ENCODE measurements around the gene BPIFB6.

BPIFB6 gene, protein sequence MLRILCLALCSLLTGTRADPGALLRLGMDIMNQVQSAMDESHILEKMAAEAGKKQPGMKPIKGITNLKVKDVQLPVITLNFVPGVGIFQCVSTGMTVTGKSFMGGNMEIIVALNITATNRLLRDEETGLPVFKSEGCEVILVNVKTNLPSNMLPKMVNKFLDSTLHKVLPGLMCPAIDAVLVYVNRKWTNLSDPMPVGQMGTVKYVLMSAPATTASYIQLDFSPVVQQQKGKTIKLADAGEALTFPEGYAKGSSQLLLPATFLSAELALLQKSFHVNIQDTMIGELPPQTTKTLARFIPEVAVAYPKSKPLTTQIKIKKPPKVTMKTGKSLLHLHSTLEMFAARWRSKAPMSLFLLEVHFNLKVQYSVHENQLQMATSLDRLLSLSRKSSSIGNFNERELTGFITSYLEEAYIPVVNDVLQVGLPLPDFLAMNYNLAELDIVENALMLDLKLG

DNA sequence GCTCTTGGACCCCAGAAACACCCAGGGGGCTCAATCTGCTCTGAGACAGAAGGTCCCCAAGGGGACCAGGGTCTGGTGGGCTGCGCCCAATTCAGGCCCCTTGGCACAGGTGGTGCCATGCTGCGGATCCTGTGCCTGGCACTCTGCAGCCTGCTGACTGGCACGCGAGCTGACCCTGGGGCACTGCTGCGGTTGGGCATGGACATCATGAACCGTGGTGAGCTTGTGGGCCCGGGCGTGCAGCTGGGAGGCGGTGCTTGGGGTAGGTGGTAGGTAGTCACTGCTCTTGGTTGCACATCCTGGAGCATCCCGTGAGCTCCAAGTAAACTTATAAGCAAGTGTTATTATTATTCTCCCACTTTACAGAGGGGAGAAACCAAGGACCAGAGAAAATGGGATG is at the start of gene BPIFB6:
Gene BPIFB6, plus strand, starts transcription at position 118 of the 400 bp plus-strand sequence. Its CDS starts 0 bp downstream, at position 118.
- no peak for DNase-seq

- DNase-seq = peak in 35 of 56 donors; percentile 7 to 66 (median 22)
Measured at GRCh38 chr20:32982617-32983458, 48.6 kb upstream of the BPIFB6 start.

GRCh38 chr20:32983459-32984112 is 47.9 kb upstream of the BPIFB6 start:
- DNase-seq = peak in 2 of 56 donors; percentile 33 to 43

GRCh38 chr20:32984196-32984595 is 47.3 kb upstream of the BPIFB6 start:
- peak in 49 of 56 donors; percentile 14 to 88 (median 52) for DNase-seq

- no peak for DNase-seq
Measured at GRCh38 chr20:32984631-32985354, 46.7 kb upstream of the BPIFB6 start.

DNA sequence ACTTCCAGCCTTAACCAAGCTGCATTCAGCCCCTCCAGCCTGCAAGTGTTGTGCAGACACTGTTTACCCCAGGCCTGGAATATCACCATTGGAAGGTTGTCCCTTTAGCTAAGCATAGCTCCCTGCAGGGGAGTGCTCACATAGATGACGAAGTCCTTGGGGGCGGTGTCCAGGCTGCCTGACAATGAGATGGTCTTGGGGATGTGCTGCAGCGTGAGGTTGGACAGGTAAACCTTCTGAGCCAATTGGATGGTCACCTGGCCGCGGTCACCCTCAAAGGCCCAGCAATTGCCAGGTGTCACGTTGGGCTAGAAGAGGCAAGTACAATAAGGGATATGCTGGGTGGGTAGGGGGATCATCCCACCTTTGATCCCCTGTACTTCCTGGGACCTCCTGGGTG is 45.9 kb upstream of the BPIFB6 start:
- no peak for DNase-seq

- DNase-seq = peak in 19 of 56 donors; percentile 8 to 53 (median 31)
Measured at GRCh38 chr20:32986331-32986966, 45.0 kb upstream of the BPIFB6 start.

DNA sequence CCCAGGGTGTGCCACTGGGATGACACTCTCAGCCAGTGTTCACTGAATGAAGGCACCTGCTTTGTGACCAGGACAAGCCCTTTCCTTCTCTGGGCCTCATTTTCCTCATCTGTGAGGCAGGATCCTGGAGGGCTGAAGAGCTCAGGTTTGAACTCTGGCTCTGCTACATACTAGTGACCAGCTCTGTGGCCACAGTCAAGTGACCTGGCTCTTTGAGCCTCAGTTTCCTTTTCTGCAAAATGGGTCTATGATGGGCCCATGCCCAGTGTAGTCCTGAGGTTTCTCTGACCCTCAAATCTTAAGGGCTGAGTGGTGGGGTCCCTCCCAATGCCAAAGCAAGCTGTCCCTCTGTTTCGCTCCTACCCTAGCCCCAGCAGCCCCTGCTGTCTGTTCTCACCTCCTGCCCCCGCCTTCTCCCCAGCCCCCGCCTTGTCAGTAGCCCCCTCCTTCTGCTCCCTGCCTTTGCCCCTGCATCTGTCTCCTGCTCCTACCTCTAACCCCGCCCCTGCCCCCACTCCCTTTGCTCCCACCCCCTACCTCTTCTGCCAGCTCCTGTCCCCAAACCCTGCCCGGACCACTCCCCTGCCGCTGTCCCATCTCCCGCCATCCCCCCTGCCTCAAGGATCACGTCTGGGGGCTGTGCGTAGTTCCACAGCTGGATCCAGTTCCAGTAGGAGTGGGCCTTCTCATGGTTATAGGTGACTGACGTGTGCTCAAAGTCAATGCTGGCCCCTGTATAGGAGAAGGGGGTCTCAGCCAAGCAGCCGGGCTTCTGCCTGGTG is 44.2 kb upstream of the BPIFB6 start:
- DNase-seq = no peak

- no peak for DNase-seq
Measured at GRCh38 chr20:32988008-32988407, 43.4 kb upstream of the BPIFB6 start.

DNA sequence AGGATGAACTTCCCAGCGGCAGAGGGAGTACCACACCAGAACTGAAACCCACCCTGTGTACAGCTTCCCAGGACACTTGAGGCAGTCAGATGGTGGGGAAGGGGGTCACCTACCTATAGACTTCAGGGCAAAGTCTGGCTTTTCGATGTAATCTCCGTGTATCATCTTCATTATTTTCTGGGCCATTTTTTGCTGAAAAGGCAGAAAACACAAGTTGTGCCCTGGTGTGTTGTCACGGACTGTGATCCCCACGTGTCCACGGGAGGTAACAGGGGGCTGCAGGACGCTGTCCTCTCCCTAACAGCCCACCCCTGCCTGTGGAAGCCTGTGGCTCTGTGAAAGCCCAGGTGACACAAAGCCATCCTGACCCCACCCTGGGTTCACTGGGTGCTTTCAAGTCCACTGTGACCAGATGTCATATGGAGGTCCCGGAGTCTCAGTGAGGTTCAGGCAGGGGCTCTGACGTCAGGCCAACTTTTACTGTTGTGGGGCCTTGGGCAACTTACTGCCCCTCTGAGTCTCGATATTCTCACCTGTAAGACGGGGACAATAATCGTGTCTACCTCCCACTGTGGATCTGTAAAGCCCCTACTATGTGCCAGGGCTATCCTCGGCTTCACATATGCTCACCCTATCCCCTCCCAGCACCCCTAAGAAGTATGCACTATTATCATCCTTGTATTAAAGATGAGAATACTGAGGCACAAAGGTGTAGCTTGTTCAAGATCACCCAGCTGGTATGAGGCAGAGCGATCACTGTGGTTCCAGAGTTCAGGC is 41.8 kb upstream of the BPIFB6 start:
- DNase-seq = no peak

DNA sequence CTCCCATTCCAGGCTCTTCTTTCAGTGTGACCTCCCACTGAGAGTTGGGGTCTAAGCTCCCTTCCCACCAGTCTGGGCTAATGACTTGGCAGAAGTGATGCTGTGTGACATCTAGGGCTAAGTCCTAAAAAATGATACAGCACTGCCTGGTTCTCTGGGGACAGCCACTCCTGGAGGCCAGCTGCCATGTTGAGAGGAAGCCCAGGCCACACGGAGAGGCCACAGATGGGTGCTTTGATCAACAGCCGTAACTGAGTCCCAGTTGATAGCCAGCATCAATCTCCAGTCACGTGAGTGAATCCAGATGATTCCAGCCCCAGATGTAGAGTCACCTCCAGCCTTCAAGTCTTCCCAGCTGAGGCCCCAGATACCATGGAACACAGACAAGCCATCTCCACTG is 41.0 kb upstream of the BPIFB6 start:
- no peak for DNase-seq

DNA sequence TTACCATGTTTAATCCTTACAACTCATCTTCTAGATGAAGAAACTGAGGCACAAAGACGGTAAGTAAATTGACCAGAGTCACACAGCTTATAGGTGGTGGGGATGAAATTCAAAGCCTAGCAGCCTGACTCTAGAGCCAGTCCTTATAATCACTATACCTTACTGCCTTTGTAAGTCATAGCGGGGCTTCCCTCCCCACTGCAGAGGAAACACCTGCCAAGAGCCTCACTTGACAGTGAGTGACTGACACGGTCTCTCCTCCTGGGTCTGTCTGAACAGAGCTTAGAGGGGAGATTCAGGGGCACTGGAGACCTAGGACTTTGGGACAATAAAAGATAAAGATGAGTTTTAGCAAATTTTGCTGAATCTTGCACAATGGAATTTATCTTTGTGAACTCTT is 40.1 kb upstream of the BPIFB6 start:
- DNase-seq = no peak

DNA sequence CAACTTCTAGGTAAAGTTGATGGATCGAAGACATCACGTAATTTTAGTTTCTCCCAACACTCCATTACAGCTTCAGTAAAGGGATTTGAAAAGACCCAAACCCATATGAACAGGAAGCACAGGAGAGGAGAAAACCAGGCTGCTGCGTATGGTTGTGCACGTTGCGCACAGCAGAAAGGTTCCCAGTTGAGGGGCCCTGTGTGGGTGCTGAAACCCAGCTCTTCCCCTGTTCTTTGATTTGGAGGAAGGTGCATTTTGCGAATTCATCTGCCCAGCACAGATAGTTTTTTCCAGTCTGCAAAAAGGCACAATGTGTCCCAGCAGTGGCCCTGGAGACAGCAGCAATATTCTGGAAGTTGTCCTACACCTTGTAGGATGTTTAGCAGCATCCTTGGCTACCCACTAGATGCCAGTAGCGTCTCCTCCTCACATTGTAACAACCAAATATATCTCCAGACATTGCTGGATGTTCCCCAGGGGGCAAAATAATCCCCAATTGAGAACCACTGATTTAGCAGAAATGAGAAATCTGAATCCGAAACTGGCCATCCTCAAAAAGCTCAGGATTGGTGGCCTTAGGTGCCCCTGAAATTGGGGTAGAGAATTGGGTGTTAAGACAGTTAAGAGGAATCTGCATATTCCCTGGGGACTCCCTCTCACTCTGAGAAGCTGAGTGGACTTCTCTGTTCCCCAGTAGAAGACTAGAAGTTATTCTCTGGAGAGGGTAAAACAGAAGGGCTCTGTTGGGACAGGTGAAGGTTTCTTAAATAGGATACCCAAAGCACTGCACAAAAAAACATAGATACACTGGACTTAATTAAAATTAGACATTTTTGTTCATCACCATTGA is 39.4 kb upstream of the BPIFB6 start:
- DNase-seq = no peak

DNA sequence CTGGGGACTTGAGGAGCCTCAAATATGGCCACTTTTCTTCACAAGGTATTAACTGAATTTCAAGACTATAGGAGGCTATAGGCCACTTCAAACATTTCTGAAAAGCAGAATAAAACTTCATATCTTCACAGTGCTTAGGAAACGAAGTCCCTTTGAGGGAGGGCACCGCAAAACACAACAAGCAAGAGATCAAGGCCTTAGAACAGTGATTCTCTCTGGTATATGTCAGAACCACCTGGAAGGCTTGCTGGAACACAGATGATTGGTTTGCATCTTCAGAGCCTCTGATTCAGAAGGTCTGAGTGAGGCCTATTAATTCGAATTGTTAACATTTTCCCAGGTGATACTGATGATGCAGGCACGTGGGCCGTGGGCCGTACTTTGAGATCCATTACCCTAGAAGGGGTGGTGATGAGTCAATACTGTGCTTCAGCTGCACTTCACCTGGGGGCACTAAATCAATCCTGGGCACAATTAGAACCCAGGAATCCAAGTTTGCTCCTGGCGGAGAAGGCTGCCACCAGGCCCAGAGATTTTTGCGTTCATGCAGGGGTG is 37.9 kb upstream of the BPIFB6 start:
- no peak for DNase-seq

DNA sequence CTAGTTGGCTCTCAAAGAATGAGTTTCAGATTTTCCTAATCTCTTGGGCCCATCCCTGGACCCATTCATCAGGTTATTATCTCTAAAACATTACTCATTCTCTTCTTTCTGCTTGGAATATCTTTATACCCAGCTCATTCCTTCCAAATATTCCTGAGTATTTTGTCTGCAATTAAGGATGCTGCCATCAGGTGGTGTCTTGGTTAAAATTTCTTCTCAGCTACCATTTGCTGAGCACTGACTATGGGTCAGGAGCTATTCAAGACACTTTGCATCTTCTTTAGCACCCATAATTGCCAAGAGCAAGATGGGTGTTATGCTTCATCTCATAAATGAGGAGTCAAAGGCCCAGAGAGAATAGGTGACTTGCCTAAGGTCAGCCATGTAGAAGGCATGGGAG is 35.6 kb upstream of the BPIFB6 start:
- DNase-seq = no peak

DNA sequence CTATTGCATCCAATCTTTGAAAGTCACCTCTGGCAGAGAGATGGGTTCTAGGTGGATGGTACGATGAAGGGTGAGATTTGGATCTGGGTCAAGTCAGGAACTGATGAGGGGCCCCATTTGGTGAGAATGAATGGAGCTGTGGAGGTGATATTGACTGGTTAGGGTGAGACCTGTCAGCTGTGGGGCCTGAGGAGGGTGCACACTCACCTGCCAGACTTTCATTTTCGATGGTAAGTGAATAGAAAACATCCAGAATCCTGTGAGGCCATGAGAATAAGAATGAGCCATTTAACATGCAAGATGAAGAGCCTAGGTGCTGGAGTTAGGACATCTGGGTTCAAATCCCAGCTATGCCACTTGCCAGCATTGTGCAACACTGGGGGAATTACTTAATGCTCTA is 34.0 kb upstream of the BPIFB6 start:
- no peak for DNase-seq

GRCh38 chr20:32999603-33000250 is 31.7 kb upstream of the BPIFB6 start:
- DNase-seq = no peak

All from nucleus accumbens (tissue), 56 donors.